ENCODE measurements around the gene TECPR1.

TECPR1 gene

DNA sequence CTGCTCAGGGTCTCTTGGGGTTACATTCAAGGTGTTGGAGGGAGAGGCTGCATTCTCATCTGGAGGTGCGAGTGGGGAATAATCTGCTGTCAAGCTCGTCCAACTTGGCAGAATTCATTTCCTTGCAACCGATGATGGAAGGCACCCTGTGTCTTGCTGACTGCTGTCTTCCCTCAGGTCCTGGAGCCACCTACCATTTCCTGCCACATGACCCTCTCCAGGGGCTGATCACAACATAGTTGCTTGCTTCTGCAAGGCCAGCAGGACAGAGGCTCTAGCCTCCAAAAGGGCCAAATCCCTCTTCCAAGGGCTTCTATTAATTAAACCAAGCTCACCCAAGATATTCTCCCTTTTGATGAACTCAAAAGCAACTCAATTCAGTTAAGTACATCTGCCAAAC, 15.3 kb upstream of the TECPR1 start:
- no peaks in the 10 kb centered on the region for H3K9me3 ChIP-seq (ENCODE audit: control insufficient read depth in 1 of 2, low read length in 2 of 2)
- H3K36me3 ChIP-seq (ENCODE audit: control insufficient read depth in 1 of 2, insufficient read depth in 2 of 2, low read length in 2 of 2): no peaks in the 10 kb centered on the region
- no peak overlapping the region for H3K4me3 ChIP-seq (ENCODE audit: low read depth in 1 of 2, low read length in 2 of 2)
- peaks cover 0 to 8% of the 10 kb centered on the region in 2 donors for H3K4me1 ChIP-seq (ENCODE audit: control insufficient read depth in 1 of 2, insufficient read depth in 2 of 2, low read length in 2 of 2)
- H3K27me3 ChIP-seq (ENCODE audit: control insufficient read depth in 1 of 2, insufficient read depth in 2 of 2, low read length in 2 of 2): no peaks in the 10 kb centered on the region
- H3K27ac ChIP-seq (ENCODE audit: low read depth, low read length): no peak overlapping the region
- H3K9ac ChIP-seq (ENCODE audit: low read depth in 1 of 2, low read length in 2 of 2): no peak overlapping the region

DNA sequence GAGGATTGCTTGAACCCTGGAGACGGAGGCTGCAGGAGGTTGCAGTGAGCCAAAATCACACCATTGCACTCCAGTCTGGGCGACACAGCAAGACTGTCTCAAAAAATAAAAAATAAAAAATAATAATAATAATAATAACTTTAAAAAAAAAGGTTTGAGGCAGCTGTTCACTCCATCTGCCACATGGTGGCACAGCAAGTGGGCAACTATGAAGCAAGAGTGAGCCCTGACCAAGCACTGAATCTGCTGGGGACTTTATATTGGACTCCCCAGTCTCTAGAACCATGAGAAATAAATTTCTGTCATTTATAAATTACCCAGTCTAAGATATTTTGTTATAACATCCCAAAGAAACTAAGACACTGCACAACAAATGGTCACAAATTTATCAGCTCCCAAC, 14.8 kb upstream of the TECPR1 start:
- no peak overlapping the region for H3K4me3 ChIP-seq (ENCODE audit: low read depth in 1 of 2, low read length in 2 of 2)
- no peak overlapping the region for H3K27ac ChIP-seq (ENCODE audit: low read depth, low read length)
- no peak overlapping the region for H3K9ac ChIP-seq (ENCODE audit: low read depth in 1 of 2, low read length in 2 of 2)
- H3K27me3 ChIP-seq (ENCODE audit: control insufficient read depth in 1 of 2, insufficient read depth in 2 of 2, low read length in 2 of 2): no peaks in the 10 kb centered on the region
- no peaks in the 10 kb centered on the region for H3K36me3 ChIP-seq (ENCODE audit: control insufficient read depth in 1 of 2, insufficient read depth in 2 of 2, low read length in 2 of 2)
- peaks cover 0 to 8% of the 10 kb centered on the region in 2 donors for H3K4me1 ChIP-seq (ENCODE audit: control insufficient read depth in 1 of 2, insufficient read depth in 2 of 2, low read length in 2 of 2)
- no peaks in the 10 kb centered on the region for H3K9me3 ChIP-seq (ENCODE audit: control insufficient read depth in 1 of 2, low read length in 2 of 2)

DNA sequence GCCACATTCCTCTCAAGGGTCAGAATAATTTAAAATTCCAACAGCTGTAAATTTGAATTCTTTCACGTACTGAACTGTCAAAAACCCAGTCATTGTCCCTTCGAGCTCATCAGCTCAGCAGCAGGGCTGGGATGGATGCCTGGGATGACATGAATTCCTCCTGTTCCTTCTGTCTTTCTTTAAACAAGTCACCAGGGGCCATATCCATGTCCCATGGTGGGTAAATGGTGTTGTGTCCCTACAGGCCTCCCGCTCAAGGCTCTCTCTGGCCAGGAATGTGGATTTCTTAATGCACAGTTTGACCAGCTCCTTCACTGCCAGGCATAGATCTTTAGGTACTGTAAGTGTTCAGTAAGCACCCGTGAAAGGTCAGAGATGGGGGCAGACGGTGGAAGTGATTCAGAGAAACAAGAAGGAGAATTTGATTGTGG, 13.8 kb upstream of the TECPR1 start:
- H3K27ac ChIP-seq (ENCODE audit: low read depth, low read length): no peak overlapping the region
- H3K4me1 ChIP-seq (ENCODE audit: control insufficient read depth in 1 of 2, insufficient read depth in 2 of 2, low read length in 2 of 2): peaks cover 0 to 8% of the 10 kb centered on the region in 2 donors
- no peak overlapping the region for H3K9ac ChIP-seq (ENCODE audit: low read depth in 1 of 2, low read length in 2 of 2)

DNA sequence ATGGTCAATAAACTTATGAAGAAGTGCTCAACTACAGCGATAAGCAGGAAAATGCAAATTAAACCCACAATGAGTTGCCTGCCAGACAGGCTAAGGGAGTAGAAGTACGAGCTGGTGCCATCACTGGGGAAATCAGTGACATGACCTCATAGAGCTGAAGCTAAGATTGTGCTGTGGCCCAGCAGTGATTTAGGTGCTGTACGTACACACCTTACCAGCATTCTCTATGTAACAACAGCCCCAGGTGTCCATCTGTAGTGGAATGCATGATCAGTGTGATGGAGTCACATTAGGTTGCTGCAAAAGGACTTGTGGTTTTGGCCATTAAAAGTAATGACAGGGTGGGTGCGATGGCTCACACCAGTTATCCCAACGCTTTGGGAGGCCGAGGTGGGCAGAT, 5.7 kb upstream of the TECPR1 start:
- peaks cover 6 to 11% of the 10 kb centered on the region in 2 donors for H3K4me1 ChIP-seq (ENCODE audit: control insufficient read depth in 1 of 2, insufficient read depth in 2 of 2, low read length in 2 of 2)
- no peaks in the 10 kb centered on the region for H3K9me3 ChIP-seq (ENCODE audit: control insufficient read depth in 1 of 2, low read length in 2 of 2)
- H3K9ac ChIP-seq (ENCODE audit: low read depth in 1 of 2, low read length in 2 of 2): no peak overlapping the region
- H3K27ac ChIP-seq (ENCODE audit: low read depth, low read length): no peak overlapping the region
- no peak overlapping the region for H3K4me3 ChIP-seq (ENCODE audit: low read depth in 1 of 2, low read length in 2 of 2)
- peaks cover 6 to 26% of the 10 kb centered on the region in 2 donors for H3K36me3 ChIP-seq (ENCODE audit: control insufficient read depth in 1 of 2, insufficient read depth in 2 of 2, low read length in 2 of 2)
- H3K27me3 ChIP-seq (ENCODE audit: control insufficient read depth in 1 of 2, insufficient read depth in 2 of 2, low read length in 2 of 2): no peaks in the 10 kb centered on the region

More for the DNA sequence above, 13.8 kb upstream of the TECPR1 start:
- Histone ChIP-seq H3K4me3 (ENCODE audit: low read depth in 1 of 2, low read length in 2 of 2) (no peak overlapping the region), H3K27me3 (ENCODE audit: control insufficient read depth in 1 of 2, insufficient read depth in 2 of 2, low read length in 2 of 2) (no peaks in the 10 kb centered on the region), H3K9me3 (ENCODE audit: control insufficient read depth in 1 of 2, low read length in 2 of 2) (no peaks in the 10 kb centered on the region), H3K36me3 (ENCODE audit: control insufficient read depth in 1 of 2, insufficient read depth in 2 of 2, low read length in 2 of 2) (peaks cover 1 to 6% of the 10 kb centered on the region in 2 donors)

DNA sequence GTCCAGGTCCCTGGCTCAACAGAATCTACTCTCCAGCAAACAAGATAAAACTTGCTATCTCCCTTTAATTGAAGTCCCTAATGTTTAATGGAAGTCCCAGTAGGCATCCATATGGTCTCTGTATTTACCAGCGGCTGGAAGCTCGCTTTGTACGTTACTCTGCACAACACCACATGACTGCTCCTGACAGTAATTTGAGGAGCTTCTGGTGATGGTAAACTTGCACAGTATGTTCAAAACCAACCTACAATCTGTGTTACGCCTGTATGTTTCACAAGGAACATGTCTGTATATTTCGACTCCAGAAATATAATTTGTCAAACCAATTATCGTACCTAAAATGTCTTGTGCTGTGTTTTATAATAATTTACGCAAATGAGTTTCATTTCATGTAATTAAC, 4.4 kb upstream of the TECPR1 start:
- H3K36me3 ChIP-seq (ENCODE audit: control insufficient read depth in 1 of 2, insufficient read depth in 2 of 2, low read length in 2 of 2): peaks cover 2 to 26% of the 10 kb centered on the region in 2 donors
- H3K27ac ChIP-seq (ENCODE audit: low read depth, low read length): no peak overlapping the region
- H3K9ac ChIP-seq (ENCODE audit: low read depth in 1 of 2, low read length in 2 of 2): no peak overlapping the region
- no peaks in the 10 kb centered on the region for H3K9me3 ChIP-seq (ENCODE audit: control insufficient read depth in 1 of 2, low read length in 2 of 2)
- no peaks in the 10 kb centered on the region for H3K27me3 ChIP-seq (ENCODE audit: control insufficient read depth in 1 of 2, insufficient read depth in 2 of 2, low read length in 2 of 2)
- no peak overlapping the region for H3K4me3 ChIP-seq (ENCODE audit: low read depth in 1 of 2, low read length in 2 of 2)
- peaks cover 9 to 17% of the 10 kb centered on the region in 2 donors for H3K4me1 ChIP-seq (ENCODE audit: control insufficient read depth in 1 of 2, insufficient read depth in 2 of 2, low read length in 2 of 2)

DNA sequence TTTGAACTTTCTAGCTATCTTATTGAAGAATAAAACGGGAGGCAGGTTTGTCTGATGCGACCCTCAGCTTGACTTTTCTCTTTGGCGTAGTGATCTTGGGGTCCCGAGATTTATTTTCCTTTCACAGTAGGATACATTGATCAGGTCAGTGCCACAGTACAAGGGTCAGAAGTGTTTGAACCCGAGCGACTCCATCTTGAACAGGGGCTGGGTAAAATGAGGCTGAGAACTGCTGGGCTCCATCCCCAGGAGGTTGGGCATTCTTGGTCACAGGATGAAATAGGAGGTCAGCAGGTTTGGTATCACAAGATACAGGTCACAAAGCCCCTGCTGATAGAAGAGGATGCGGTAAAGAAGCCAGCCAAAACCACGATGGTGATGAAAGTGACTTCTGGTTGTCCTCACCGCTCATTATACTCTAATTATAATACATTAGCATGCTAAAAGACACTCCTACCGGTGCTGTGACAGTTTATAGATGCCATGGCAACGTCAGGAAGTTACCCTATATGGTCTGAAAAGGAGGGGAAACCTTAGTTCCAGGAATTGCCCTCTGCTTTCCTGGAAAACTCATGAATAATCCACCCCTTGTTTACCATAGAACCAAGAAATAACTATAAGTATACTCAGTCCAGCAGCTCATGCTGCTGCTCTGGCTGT, 3.0 kb upstream of the TECPR1 start:
- Histone ChIP-seq H3K9me3 (ENCODE audit: control insufficient read depth in 1 of 2, low read length in 2 of 2) (no peaks in the 10 kb centered on the region), H3K4me1 (ENCODE audit: control insufficient read depth in 1 of 2, insufficient read depth in 2 of 2, low read length in 2 of 2) (peaks cover 22 to 30% of the 10 kb centered on the region in 2 donors), H3K9ac (ENCODE audit: low read depth in 1 of 2, low read length in 2 of 2) (no peak overlapping the region), H3K27me3 (ENCODE audit: control insufficient read depth in 1 of 2, insufficient read depth in 2 of 2, low read length in 2 of 2) (no peaks in the 10 kb centered on the region), H3K4me3 (ENCODE audit: low read depth in 1 of 2, low read length in 2 of 2) (no peak overlapping the region), H3K36me3 (ENCODE audit: control insufficient read depth in 1 of 2, insufficient read depth in 2 of 2, low read length in 2 of 2) (peaks cover 0 to 20% of the 10 kb centered on the region in 2 donors), H3K27ac (ENCODE audit: low read depth, low read length) (no peak overlapping the region)

DNA sequence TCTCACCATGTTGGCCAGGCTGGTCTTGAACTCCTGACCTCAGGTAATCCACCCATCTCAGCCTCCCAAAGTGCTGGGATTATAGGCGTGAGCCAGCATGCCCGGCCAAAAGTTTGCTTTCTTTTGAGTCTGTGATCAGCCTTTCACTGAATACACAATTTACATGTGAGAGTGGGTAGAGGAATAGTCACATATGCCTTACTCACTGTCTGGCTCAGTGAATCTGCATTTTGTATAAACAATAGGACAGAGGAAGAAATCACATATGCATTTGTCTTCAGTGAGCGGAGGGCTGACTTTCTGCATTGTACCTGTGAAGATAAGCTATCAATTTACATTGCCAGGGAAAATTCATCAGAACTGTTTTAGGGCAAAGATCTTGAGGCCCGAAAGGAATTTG, 2.5 kb upstream of the TECPR1 start:
- H3K4me3 ChIP-seq (ENCODE audit: low read depth in 1 of 2, low read length in 2 of 2): no peak overlapping the region
- no peaks in the 10 kb centered on the region for H3K9me3 ChIP-seq (ENCODE audit: control insufficient read depth in 1 of 2, low read length in 2 of 2)
- no peak overlapping the region for H3K27ac ChIP-seq (ENCODE audit: low read depth, low read length)
- no peak overlapping the region for H3K9ac ChIP-seq (ENCODE audit: low read depth in 1 of 2, low read length in 2 of 2)
- H3K27me3 ChIP-seq (ENCODE audit: control insufficient read depth in 1 of 2, insufficient read depth in 2 of 2, low read length in 2 of 2): no peaks in the 10 kb centered on the region
- H3K36me3 ChIP-seq (ENCODE audit: control insufficient read depth in 1 of 2, insufficient read depth in 2 of 2, low read length in 2 of 2): peaks cover 0 to 20% of the 10 kb centered on the region in 2 donors
- H3K4me1 ChIP-seq (ENCODE audit: control insufficient read depth in 1 of 2, insufficient read depth in 2 of 2, low read length in 2 of 2): peaks cover 25 to 31% of the 10 kb centered on the region in 2 donors

DNA sequence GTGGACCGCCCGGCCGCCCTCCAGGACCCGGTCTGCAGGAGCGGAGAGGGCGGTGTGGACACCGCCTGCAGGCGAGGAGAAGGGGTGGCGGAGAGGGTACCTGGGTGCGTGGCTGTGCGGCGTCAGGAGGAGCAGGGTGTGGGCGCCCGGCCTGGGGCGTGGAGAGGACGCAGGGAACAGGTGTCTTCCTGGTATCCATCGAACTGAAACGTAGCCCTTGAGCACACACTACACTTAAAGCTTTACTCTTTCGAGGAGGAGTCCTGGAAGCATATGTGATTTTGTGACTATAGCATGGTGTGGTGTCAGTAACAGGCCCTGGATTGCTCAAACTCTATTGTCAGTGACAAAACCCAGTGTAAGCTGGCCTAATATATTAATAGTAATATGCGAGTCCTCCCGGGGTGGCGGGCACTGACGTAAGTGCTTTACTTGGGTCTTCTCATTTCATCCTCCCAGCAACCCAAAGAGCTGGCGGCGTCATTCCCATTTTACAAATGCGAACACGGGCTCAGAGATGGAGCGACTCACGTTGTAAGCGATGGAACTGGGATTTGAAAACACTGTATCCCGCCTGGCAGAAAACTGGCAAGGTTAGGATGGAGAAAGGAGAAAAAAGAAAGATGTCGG, 508 bp upstream of the TECPR1 start:
- Histone ChIP-seq H3K9ac (ENCODE audit: low read depth in 1 of 2, low read length in 2 of 2) (peak overlapping the region; percentile 81 to 84), H3K4me1 (ENCODE audit: control insufficient read depth in 1 of 2, insufficient read depth in 2 of 2, low read length in 2 of 2) (peaks cover 28 to 30% of the 10 kb centered on the region in 2 donors)

DNA sequence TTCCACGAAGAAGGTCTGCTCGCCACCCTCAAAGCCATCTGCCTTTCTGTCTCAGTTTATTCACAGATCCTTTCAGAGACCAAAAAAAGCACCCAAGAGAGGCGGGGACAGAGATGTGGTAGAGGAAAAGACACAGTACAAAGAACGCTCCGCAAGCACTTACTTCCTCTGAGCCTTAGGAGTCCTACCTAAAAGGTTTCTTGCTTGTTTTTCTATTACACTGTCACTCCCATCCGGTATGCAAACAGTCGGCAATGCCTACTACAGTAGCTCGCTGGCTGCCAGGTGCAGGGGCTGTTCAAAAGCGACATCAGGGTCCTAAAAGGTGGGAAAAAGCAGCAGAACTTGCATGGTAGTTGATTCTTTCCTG, 816 bp downstream of the TECPR1 start:
- Histone ChIP-seq H3K9me3 (ENCODE audit: control insufficient read depth in 1 of 2, low read length in 2 of 2) (no peaks in the 10 kb centered on the region), H3K27ac (ENCODE audit: low read depth, low read length) (peak overlapping the region; percentile 88)

More for the DNA sequence above, 508 bp upstream of the TECPR1 start:
- peaks cover 0 to 13% of the 10 kb centered on the region in 2 donors for H3K36me3 ChIP-seq (ENCODE audit: control insufficient read depth in 1 of 2, insufficient read depth in 2 of 2, low read length in 2 of 2)
- no peaks in the 10 kb centered on the region for H3K27me3 ChIP-seq (ENCODE audit: control insufficient read depth in 1 of 2, insufficient read depth in 2 of 2, low read length in 2 of 2)
- peak overlapping the region; percentile 96 to 97 for H3K4me3 ChIP-seq (ENCODE audit: low read depth in 1 of 2, low read length in 2 of 2)
- H3K9me3 ChIP-seq (ENCODE audit: control insufficient read depth in 1 of 2, low read length in 2 of 2): no peaks in the 10 kb centered on the region
- peak overlapping the region; percentile 88 for H3K27ac ChIP-seq (ENCODE audit: low read depth, low read length)

DNA sequence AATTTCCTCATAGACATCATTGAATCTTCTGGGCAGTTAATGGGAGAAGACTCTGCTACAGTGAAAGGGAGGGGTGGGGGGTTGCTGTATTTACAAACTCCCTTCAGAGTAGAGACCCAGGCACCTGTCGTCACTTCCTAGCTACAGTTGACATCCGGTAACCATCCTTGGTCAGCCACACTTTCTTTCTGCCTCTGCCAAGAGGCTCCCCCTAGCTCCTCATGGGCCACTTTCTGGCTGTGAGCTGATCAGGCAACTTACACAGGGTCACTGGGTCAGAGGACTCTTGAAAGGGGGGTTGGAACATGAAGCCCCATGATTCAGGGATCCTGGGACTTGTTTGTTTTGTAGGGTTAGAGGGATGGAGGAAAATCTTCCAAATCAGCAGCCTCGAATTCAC, 1.2 kb downstream of the TECPR1 start:
- Histone ChIP-seq H3K4me1 (ENCODE audit: control insufficient read depth in 1 of 2, insufficient read depth in 2 of 2, low read length in 2 of 2) (peaks cover 28 to 30% of the 10 kb centered on the region in 2 donors), H3K9ac (ENCODE audit: low read depth in 1 of 2, low read length in 2 of 2) (peak overlapping the region; percentile 81 to 84), H3K27me3 (ENCODE audit: control insufficient read depth in 1 of 2, insufficient read depth in 2 of 2, low read length in 2 of 2) (no peaks in the 10 kb centered on the region), H3K27ac (ENCODE audit: low read depth, low read length) (peak overlapping the region; percentile 26), H3K36me3 (ENCODE audit: control insufficient read depth in 1 of 2, insufficient read depth in 2 of 2, low read length in 2 of 2) (peaks cover 0 to 6% of the 10 kb centered on the region in 2 donors), H3K4me3 (ENCODE audit: low read depth in 1 of 2, low read length in 2 of 2) (peak overlapping the region; percentile 96 to 97), H3K9me3 (ENCODE audit: control insufficient read depth in 1 of 2, low read length in 2 of 2) (no peaks in the 10 kb centered on the region)

More for the DNA sequence above, 816 bp downstream of the TECPR1 start:
- Histone ChIP-seq H3K36me3 (ENCODE audit: control insufficient read depth in 1 of 2, insufficient read depth in 2 of 2, low read length in 2 of 2) (peaks cover 0 to 6% of the 10 kb centered on the region in 2 donors), H3K27me3 (ENCODE audit: control insufficient read depth in 1 of 2, insufficient read depth in 2 of 2, low read length in 2 of 2) (no peaks in the 10 kb centered on the region), H3K4me3 (ENCODE audit: low read depth in 1 of 2, low read length in 2 of 2) (peak overlapping the region; percentile 96 to 97), H3K4me1 (ENCODE audit: control insufficient read depth in 1 of 2, insufficient read depth in 2 of 2, low read length in 2 of 2) (peaks cover 28 to 30% of the 10 kb centered on the region in 2 donors), H3K9ac (ENCODE audit: low read depth in 1 of 2, low read length in 2 of 2) (peak overlapping the region; percentile 81 to 84)

Data from duodenal mucosa (tissue), 2 donors.